GM21367 (cell line): Measurements from ENCODE around the gene PRKN.

ENCODE experiments used
- ATAC-seq: cut with Tn5 transposase; IDR thresholded peaks from one replicate; pipeline ENCODE4 v1.9.1; 2021; ENCODE audit not compliant: unreplicated experiment

Gene PRKN

GRCh38 chr6:162200945-162201690, 526.4 kb downstream of the PRKN start:
- ATAC-seq: no peak

- no peak for ATAC-seq
These were observed 527.5 kb downstream of the PRKN start for GRCh38 chr6:162200041-162200440.

DNA sequence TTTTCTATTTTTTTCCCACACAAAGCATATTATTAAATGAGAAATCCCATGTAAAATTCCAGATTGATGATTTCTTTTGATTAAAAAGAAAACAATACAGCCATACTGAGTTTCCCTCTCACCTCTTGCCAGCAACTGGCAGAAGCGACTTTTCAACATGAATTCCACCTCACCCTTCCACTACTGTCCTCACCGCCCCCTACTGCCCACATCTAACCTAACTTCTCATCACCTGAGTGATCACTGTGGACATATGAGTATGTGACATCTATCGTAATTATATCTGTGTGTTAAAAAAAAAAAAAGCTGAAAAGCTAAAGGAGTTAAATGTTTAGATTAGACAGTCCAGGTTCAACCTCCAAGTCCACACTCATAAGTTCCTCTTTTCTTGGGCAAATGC, 528.6 kb downstream of the PRKN start:
- ATAC-seq: no peak

GRCh38 chr6:162198076-162198475, 529.5 kb downstream of the PRKN start:
- no peak for ATAC-seq

DNA sequence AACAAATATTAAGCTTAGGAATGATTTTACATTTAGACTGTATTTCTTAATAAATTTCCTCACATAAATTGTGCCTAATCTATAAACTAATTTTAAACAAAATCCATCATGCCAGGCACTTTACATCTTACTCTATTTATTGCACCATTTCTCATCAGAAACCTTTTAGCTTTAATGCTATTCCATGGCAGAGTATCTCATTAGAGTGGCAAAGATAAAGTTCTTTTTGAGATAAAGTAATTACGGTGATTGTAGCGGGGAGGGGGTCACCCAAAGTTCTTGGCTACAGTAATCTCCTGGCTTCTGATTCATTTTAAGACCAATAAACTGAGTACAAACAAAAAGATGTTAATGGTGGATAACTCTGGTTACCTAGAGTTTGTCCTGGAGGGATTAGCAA, 532.1 kb downstream of the PRKN start:
- ATAC-seq: no peak

DNA sequence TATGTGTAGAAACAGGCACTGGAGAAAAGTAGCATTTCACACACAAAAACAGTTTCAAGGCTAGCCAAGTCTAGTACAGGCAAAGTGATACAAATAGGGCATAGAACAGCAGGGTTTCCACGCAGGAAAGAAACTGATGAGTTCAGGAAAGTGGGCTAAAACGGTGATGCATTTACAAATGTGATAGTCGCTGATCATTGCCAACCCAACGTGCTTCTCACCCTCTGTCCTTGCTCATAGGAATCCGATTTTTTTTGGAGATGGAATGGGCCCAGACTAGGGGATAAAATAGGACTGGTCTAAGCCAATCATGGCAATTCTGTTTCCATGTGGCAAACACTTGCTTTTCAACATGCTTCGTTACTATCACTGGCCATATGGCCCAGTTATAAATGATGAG, 536.6 kb downstream of the PRKN start:
- ATAC-seq: no peak

GRCh38 chr6:162187168-162187935, 540.2 kb downstream of the PRKN start:
- ATAC-seq: no peak

DNA sequence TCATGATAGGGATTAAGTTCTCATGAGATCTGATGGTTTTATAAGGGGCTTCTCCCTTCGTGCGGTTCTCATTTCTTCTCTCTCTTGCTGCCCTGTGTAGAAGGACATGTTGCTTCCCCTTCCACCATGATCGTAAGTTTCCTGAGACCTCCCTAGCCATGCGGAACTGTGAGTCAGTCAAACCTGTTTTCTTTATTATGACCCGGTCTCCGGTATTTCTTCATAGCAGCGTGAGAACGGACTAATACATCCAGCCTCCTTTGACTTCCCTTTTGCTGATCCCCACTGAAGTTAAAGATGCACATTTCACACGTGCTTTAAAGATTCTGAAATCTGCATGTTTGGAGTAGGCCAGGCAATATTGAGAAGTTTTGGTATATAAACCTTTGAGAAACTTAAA, 543.1 kb downstream of the PRKN start:
- no peak for ATAC-seq

- ATAC-seq: no peak
These were observed 545.7 kb downstream of the PRKN start for GRCh38 chr6:162181741-162182401.

GRCh38 chr6:162181111-162181510, 546.5 kb downstream of the PRKN start:
- ATAC-seq: no peak

GRCh38 chr6:162179196-162179951, 548.2 kb downstream of the PRKN start:
- no peak for ATAC-seq

GRCh38 chr6:162178666-162179065, 548.9 kb downstream of the PRKN start:
- ATAC-seq: no peak

GRCh38 chr6:162178266-162178665, 549.3 kb downstream of the PRKN start:
- no peak for ATAC-seq

GRCh38 chr6:162177746-162178145, 549.8 kb downstream of the PRKN start:
- no peak for ATAC-seq

GRCh38 chr6:162173466-162173865, 554.1 kb downstream of the PRKN start:
- ATAC-seq: no peak

- ATAC-seq: no peak
These were observed 562.1 kb downstream of the PRKN start for GRCh38 chr6:162165479-162165878.

- no peak for ATAC-seq
These were observed 570.2 kb downstream of the PRKN start for GRCh38 chr6:162157167-162157870.

DNA sequence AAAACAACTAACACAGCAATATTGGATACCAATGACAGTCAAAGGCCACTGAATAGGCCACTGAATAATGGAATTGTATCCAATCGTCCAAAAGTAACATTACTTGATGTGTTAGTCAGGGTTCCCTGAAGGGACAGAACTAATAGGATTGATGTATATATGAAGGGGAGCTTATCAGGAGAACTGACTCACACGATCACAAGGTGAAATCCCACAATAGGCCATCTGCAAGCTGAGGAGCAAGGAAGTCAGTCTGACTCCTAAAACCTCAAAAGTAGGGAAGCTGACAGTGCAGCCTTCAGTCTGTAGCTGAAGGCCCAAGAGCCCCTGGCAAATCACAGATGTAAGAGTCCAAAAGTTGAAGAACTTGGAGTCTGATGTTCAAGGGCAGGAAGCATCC, 571.4 kb downstream of the PRKN start:
- ATAC-seq: no peak

- ATAC-seq: no peak
These were observed 572.6 kb downstream of the PRKN start for GRCh38 chr6:162154930-162155329.

DNA sequence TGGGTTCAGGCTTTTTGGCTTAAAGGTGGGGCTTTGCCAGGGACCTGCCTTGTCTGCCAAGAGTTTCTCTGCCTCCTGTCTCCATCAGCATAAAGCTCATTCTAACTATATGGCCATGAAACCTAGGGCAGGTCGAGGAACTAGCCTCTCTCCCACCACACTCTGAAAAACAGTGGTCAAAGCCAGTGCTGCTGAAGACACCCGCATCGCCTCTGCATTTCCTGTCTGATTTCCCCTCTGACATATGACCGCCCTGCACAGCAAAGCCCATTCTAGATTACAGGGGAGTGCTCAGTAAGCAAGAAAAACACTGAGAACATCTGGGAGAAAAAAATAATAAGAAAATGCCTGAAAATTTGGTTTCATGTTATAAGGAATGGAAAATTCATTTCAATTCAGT, 573.6 kb downstream of the PRKN start:
- ATAC-seq: no peak

DNA sequence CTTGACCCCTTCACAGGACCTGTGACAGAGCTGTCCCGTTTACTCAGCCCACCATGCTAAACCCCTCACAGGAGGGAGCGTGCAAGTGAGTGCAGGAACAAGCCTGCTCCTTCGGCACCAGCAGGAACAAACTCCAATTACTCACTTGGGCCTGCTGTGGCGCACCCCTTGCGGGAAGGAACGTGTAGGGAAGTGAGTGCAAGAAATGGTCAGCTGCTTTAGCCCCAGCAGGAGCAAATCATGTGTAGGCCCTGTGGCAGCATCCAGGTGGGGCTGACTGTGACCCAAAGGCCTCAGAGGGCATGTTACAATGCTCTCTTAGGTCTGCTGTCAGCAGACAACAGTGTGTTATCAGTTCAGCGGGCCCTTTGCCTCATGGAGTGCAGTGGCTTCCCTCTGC, 574.4 kb downstream of the PRKN start:
- no peak for ATAC-seq
